HPDE6-E6E7 (cell line): ENCODE measurements around the gene UNC5CL.
"Not testable (repeated sequence)": the region's sequence is repeated elsewhere in the genome, so short reads cannot be mapped to it uniquely, and the experiment has no call there.

Source experiments
- DNase-seq: peaks from one replicate; pipeline ENCODE4 v3.0.0; 2011; ENCODE audit warnings: missing footprints; ENCODE audit errors: extremely low spot score

The UNC5CL gene

GRCh38 chr6:41008011-41008410 is 31.0 kb downstream of the UNC5CL start:
- no peak for DNase-seq

DNA sequence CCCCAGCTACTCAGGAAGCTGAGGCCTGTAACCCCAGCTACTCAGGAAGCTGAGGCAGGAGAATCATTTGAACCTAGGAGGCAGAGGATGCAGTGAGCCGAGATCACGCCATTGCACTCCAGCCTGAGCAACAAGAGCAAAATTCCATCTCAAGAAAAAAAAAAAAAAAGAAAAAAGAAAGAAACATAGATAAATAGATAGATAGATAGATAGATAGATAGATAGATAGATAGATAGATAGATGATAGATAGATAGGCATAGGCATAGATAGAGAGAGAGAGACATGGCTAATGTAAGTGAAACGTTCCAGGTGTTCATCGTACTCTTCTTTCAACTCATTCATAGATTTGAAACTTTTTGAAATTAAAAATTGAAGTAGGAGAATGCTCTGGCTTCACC is 32.0 kb downstream of the UNC5CL start:
- DNase-seq, result not testable (repeated sequence)

DNA sequence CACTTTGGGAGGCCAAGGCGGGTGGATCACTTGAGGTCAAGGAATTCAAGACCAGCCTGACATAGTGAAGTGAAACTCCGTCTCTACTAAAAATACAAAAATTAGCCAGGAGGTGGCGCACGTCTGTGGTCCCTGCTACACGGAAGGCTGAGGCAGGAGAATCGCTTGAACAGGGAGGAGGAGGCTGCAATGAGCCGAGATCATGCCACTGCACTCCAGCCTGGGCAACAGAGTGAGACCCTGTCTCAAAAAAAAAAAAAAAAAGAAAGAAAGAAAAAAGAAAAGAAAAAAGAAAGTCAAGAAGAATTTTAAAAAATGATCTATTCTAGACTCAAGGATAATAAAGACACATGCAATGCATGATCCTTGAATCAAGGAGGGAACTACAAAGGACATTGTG is 32.8 kb downstream of the UNC5CL start:
- DNase-seq, result not testable (repeated sequence)

GRCh38 chr6:41002168-41002567 is 36.9 kb downstream of the UNC5CL start:
- no peak for DNase-seq

GRCh38 chr6:41000248-41000647 is 38.8 kb downstream of the UNC5CL start:
- no peak for DNase-seq

DNA sequence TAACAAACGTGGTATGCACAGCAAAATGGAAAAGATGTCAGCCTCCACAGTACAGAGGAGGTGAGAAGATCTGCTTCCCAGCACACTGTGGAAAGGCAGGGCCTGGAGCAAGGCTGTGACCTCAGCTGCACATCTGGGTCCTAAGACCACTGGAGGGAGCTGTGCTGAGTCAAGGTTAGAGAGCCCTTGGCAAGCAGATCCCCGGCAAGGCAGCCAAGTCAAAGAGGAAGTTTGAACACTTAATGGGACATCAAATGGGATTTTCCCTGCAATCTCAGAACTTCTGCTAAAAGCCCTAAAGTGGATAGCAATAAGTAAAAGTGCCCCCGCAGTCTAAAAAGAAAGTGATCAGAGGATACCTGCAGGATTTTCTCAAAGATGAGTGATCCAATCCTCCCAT is 39.5 kb downstream of the UNC5CL start:
- DNase-seq, result no peak

GRCh38 chr6:40998661-40999060 is 40.4 kb downstream of the UNC5CL start:
- DNase-seq, result no peak

- no peak for DNase-seq
These were observed 41.6 kb downstream of the UNC5CL start for GRCh38 chr6:40997234-40997957.

DNA sequence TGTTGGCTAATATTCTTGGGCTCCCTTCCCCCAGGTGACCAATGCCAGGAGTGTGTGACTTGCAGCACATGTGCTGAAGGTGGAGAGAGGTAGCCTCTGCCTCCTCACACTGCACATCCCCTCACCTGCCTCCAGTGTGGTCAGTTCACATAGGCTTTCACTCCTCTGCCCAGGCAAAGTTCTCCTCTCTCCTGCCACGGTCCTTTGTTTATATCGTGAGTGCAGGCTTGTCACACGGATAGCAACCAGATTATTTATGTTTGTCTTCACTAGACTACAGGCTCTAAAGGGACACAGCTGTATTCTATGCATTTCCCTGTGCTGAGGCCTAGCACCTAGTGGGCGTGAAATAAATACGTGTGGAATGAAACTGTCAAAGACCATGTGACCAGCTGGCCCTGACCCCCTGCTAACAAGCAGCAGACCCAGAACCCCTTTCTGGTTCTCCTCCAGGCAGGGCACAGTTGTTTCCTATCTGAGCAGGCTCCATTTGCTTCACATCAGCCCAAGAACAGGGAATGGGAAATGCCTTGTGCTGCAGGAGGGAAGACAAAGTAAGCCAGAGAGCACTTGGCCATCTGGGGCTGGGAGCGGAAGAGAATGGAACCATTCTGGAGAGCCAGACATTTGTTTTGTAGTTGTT is 42.3 kb downstream of the UNC5CL start:
- DNase-seq, result no peak

- DNase-seq, result no peak
These were observed 46.3 kb downstream of the UNC5CL start for GRCh38 chr6:40992746-40993145.

DNA sequence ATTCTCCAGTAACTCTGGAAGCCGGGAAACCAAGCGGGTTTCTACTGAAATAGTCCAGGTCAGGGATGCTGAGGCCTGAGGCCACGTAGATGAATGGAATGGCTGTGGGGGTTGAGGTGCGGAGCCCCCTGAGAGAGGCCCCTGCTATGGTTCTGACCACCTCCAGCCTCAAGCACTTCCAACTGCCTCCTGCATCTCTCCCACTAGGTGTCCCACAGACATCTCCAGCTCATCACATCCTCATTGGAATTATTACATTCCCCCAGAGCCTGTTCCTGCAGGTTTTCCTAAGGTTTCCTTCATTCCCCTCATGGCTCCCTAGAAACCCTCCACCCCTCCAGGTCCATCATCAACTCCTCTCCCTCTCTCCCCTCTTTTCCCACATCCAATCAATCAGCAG is 48.7 kb downstream of the UNC5CL start:
- no peak for DNase-seq

GRCh38 chr6:40989204-40990169 is 49.5 kb downstream of the UNC5CL start:
- DNase-seq, result no peak

DNA sequence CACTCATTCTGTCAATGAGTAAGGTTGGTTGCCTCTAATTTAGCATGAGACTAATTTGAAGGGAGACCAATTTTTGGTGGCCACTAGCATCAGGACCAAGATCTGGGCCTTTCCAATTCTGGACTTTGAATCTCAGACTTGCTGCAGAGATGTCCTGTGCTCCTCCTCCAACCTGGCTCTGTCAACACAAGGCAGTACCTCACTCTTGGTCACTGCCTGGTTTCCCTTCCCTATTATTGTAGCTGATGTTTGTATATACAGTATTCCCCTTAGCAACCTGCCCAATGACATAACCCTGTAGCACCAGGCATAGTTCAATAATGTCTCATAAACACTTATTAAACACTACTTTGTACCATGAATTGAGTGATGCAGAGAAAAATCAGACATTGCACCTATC is 50.4 kb downstream of the UNC5CL start:
- DNase-seq, result no peak

GRCh38 chr6:40986921-40987819 is 51.9 kb downstream of the UNC5CL start:
- DNase-seq, result no peak

GRCh38 chr6:40986364-40986763 is 52.7 kb downstream of the UNC5CL start:
- DNase-seq, result no peak

DNA sequence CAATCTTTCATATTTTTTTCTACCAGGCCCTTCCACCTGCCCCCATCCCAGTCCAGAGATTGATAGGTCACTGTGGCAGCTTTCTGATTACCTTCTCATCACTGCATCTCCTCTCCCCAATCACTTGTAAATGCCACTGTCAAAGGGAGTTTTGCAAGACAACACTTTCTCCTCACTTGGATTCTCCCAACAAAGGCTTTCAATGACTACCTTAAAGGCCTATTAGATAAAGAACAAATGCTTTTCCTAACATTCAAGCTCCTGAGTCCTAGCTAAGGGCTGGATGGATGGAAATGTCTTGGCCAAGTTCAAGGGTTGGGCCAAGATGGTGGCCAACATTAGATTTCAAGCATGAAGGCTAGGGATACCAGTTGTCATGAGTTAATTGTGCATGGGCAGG is 55.3 kb downstream of the UNC5CL start:
- no peak for DNase-seq

GRCh38 chr6:40982917-40983316 is 56.1 kb downstream of the UNC5CL start:
- no peak for DNase-seq

- no peak for DNase-seq
These were observed 60.2 kb downstream of the UNC5CL start for GRCh38 chr6:40978687-40979289.

GRCh38 chr6:40977695-40978094 is 61.3 kb downstream of the UNC5CL start:
- no peak for DNase-seq

GRCh38 chr6:40977085-40977484 is 61.9 kb downstream of the UNC5CL start:
- DNase-seq, result no peak
